Astrocyte (in vitro differentiated cells and primary cell): Measurements from ENCODE around the gene FMN1. TPM values are rescaled to one million over a fixed set of nuclear protein-coding genes. Genes with fewer than 3 reads are reported as not detected.

Experiments used
- DNase-seq: peaks from one replicate; pipeline ENCODE4 v3.0.0-alpha.2; 2010; ENCODE audit warnings: low read depth
- FAIRE-seq: peaks from 2 replicates; lab custom pipeline; 2011; peaks lifted over from hg19 to GRCh38; lab: Jason Lieb, UNC
- H2AFZ ChIP-seq: 2 replicates; pipeline ENCODE4 v1.6.0; 2012; ENCODE audit warnings: low read depth, low read length, inconsistent platforms
- H3K27ac ChIP-seq: 2 replicates; pipeline ENCODE4 v1.5.1; 2011; ENCODE audit warnings: low read depth, low read length, inconsistent platforms
- H3K27me3 ChIP-seq: 2 replicates; pipeline ENCODE4 v1.6.0; 2011; ENCODE audit warnings: low read length, inconsistent platforms; ENCODE audit not compliant: insufficient read depth
- H3K36me3 ChIP-seq: 2 replicates; pipeline ENCODE4 v1.5.1; 2011; ENCODE audit warnings: low read length, inconsistent platforms; ENCODE audit not compliant: insufficient read depth
- H3K4me1 ChIP-seq: 2 replicates; pipeline ENCODE4 v1.5.1; 2011; ENCODE audit warnings: low read length, inconsistent platforms; ENCODE audit not compliant: insufficient read depth
- H3K4me2 ChIP-seq: 2 replicates; pipeline ENCODE4 v1.6.0; 2012; ENCODE audit warnings: low read length, inconsistent platforms
- H3K4me3 ChIP-seq: 2 replicates; pipeline ENCODE4 v1.5.1; 2011; ENCODE audit warnings: low read depth, mild to moderate bottlenecking, low read length, inconsistent platforms; ENCODE audit not compliant: insufficient read depth
- H3K79me2 ChIP-seq: 2 replicates; pipeline ENCODE4 v1.6.0; 2012; ENCODE audit warnings: mild to moderate bottlenecking, low read length, inconsistent platforms; ENCODE audit not compliant: insufficient read depth
- H3K9ac ChIP-seq: 2 replicates; pipeline ENCODE4 v1.6.0; 2012; ENCODE audit warnings: mild to moderate bottlenecking, low read length, inconsistent platforms
- H3K9me3 ChIP-seq: 2 replicates; pipeline ENCODE4 v1.5.1; 2012; ENCODE audit warnings: low read depth, mild to moderate bottlenecking, low read length, inconsistent platforms; ENCODE audit not compliant: insufficient read depth
- H4K20me1 ChIP-seq: 2 replicates; pipeline ENCODE4 v1.6.0; 2012; ENCODE audit warnings: low read length, inconsistent platforms; ENCODE audit not compliant: insufficient read depth
- H3K27ac Mint-ChIP-seq: one replicate; pipeline ENCODE4 v1.8.0; 2021; ENCODE audit warnings: mild to moderate bottlenecking, mixed read lengths; ENCODE audit not compliant: unreplicated experiment
- H3K27me3 Mint-ChIP-seq: one replicate; pipeline ENCODE4 v1.8.0; 2021; ENCODE audit warnings: low read depth, mixed read lengths; ENCODE audit not compliant: unreplicated experiment
- H3K36me3 Mint-ChIP-seq: one replicate; pipeline ENCODE4 v1.8.0; 2021; ENCODE audit warnings: low read depth, mixed read lengths; ENCODE audit not compliant: unreplicated experiment
- H3K4me1 Mint-ChIP-seq: one replicate; pipeline ENCODE4 v1.8.0; 2021; ENCODE audit warnings: low read depth, mixed read lengths; ENCODE audit not compliant: unreplicated experiment
- H3K4me3 Mint-ChIP-seq: one replicate; pipeline ENCODE4 v1.8.0; 2021; ENCODE audit warnings: mild to moderate bottlenecking, moderate library complexity, mixed read lengths; ENCODE audit not compliant: unreplicated experiment
- H3K9me3 Mint-ChIP-seq: one replicate; pipeline ENCODE4 v1.8.0; 2021; ENCODE audit warnings: mild to moderate bottlenecking, mixed read lengths; ENCODE audit not compliant: unreplicated experiment
- CTCF ChIP-seq: IDR thresholded peaks from 2 replicates; pipeline ENCODE4 v1.5.1; 2011; ENCODE audit warnings: low read depth, mild to moderate bottlenecking, inconsistent platforms, low read length, moderate library complexity; ENCODE audit not compliant: insufficient read depth
- EZH2 ChIP-seq: IDR thresholded peaks from 2 replicates; pipeline ENCODE4 v1.6.1; 2012; ENCODE audit warnings: mild to moderate bottlenecking, low read length, inconsistent platforms; ENCODE audit not compliant: insufficient read depth
- total RNA-seq: library from RNA; stranded (reverse); gene quantifications from 2 replicates; pipeline ENCODE4 v1.2.1, GENCODE V29; 2021

The FMN1 gene
- total RNA-seq, 1 donor from 2014 or later: 5.3 TPM

GRCh38 chr15:32844118-32844711 lies 350.3 kb downstream of the FMN1 start:
- Histone ChIP-seq H3K4me2 (no peak overlapping the region), H3K79me2 (no peaks in the 10 kb centered on the region), H2AFZ (no peak overlapping the region), H3K27ac (no peak overlapping the region), H3K4me1 (peaks cover 17% of the 10 kb centered on the region), H3K36me3 (no peaks in the 10 kb centered on the region), H4K20me1 (no peaks in the 10 kb centered on the region), H3K4me3 (no peak overlapping the region), H3K9me3 (no peaks in the 10 kb centered on the region), H3K9ac (no peak overlapping the region), H3K27me3 (no peaks in the 10 kb centered on the region)
- Mint-ChIP-seq H3K4me1 (peaks cover 14% of the 10 kb centered on the region), H3K36me3 (peaks cover 2% of the 10 kb centered on the region), H3K27me3 (no peaks in the 10 kb centered on the region), H3K4me3 (no peak overlapping the region), H3K27ac (peak overlapping the region; percentile 66), H3K9me3 (peaks cover 6% of the 10 kb centered on the region)
- TF ChIP-seq CTCF: peak; percentile 69
- TF ChIP-seq EZH2: no peak
- FAIRE-seq (no peak), DNase-seq (no peak)

GRCh38 chr15:32843219-32843815 lies 351.2 kb downstream of the FMN1 start:
- no peaks in the 10 kb centered on the region for H3K79me2 ChIP-seq
- FAIRE-seq: no peak
- DNase-seq: no peak
- H3K27ac Mint-ChIP-seq: no peak overlapping the region
- no peak overlapping the region for H3K4me3 Mint-ChIP-seq
- peaks cover 16% of the 10 kb centered on the region for H3K4me1 Mint-ChIP-seq
- H4K20me1 ChIP-seq: no peaks in the 10 kb centered on the region
- peaks cover 6% of the 10 kb centered on the region for H3K9me3 Mint-ChIP-seq
- no peaks in the 10 kb centered on the region for H3K27me3 Mint-ChIP-seq
- H3K36me3 ChIP-seq: no peaks in the 10 kb centered on the region
- TF ChIP-seq EZH2 (no peak), CTCF (no peak)
- peaks cover 2% of the 10 kb centered on the region for H3K36me3 Mint-ChIP-seq
- no peaks in the 10 kb centered on the region for H3K27me3 ChIP-seq
- no peak overlapping the region for H3K9ac ChIP-seq
- no peak overlapping the region for H2AFZ ChIP-seq
- no peak overlapping the region for H3K4me3 ChIP-seq
- no peak overlapping the region for H3K4me2 ChIP-seq
- H3K4me1 ChIP-seq: peaks cover 26% of the 10 kb centered on the region
- H3K27ac ChIP-seq: no peak overlapping the region
- H3K9me3 ChIP-seq: no peaks in the 10 kb centered on the region

GRCh38 chr15:32842081-32842480 lies 352.4 kb downstream of the FMN1 start:
- Mint-ChIP-seq H3K36me3 (peaks cover 2% of the 10 kb centered on the region), H3K4me1 (peaks cover 21% of the 10 kb centered on the region)
- no peaks in the 10 kb centered on the region for H4K20me1 ChIP-seq

More at GRCh38 chr15:32842081-32842480, 352.4 kb downstream of the FMN1 start:
- no peak overlapping the region for H3K27ac Mint-ChIP-seq
- Histone ChIP-seq H3K27me3 (no peaks in the 10 kb centered on the region), H2AFZ (no peak overlapping the region), H3K79me2 (no peaks in the 10 kb centered on the region), H3K9ac (no peak overlapping the region), H3K36me3 (no peaks in the 10 kb centered on the region), H3K4me1 (peaks cover 30% of the 10 kb centered on the region), H3K4me3 (no peak overlapping the region), H3K27ac (no peak overlapping the region), H3K4me2 (no peak overlapping the region), H3K9me3 (no peaks in the 10 kb centered on the region)
- no peak for DNase-seq
- H3K4me3 Mint-ChIP-seq: no peak overlapping the region
- H3K27me3 Mint-ChIP-seq: no peaks in the 10 kb centered on the region
- H3K9me3 Mint-ChIP-seq: peaks cover 3% of the 10 kb centered on the region
- TF ChIP-seq EZH2 (no peak), CTCF (no peak)
- FAIRE-seq: no peak
